Mesothelial cell of epicardium (in vitro differentiated cells): ENCODE results near the gene PAPLN. TPM values are rescaled to one million over a fixed set of nuclear protein-coding genes. Genes with fewer than 3 reads are reported as not detected.

Experiments used
- DNase-seq, 2 experiments: peaks; one replicate each; pipeline ENCODE4 v3.0.0; 2021; ENCODE audit warnings: low spot score in 2 of 2; ENCODE audit not compliant: unreplicated experiment in 2 of 2
- H3K27ac Mint-ChIP-seq: 2 replicates; pipeline ENCODE4 v1.8.0; 2021; ENCODE audit warnings: mixed read lengths
- H3K27me3 Mint-ChIP-seq: 2 replicates; pipeline ENCODE4 v1.8.0; 2021; ENCODE audit warnings: low read depth, mixed read lengths
- H3K36me3 Mint-ChIP-seq: 2 replicates; pipeline ENCODE4 v1.8.0; 2021; ENCODE audit warnings: mixed read lengths
- H3K4me1 Mint-ChIP-seq: 2 replicates; pipeline ENCODE4 v1.8.0; 2021; ENCODE audit warnings: mixed read lengths
- H3K4me3 Mint-ChIP-seq: 2 replicates; pipeline ENCODE4 v1.8.0; 2021; ENCODE audit warnings: mild to moderate bottlenecking, moderate library complexity, mixed read lengths
- H3K9me3 Mint-ChIP-seq: 2 replicates; pipeline ENCODE4 v1.8.0; 2021; ENCODE audit warnings: mixed read lengths
- total RNA-seq: library from RNA; stranded (reverse); gene quantifications from 3 replicates; pipeline ENCODE4 v1.2.1, GENCODE V29; 2021
- TF ChIP-seq, protein P1 (sequence below): fragments of 200-600 bp; sonication (generic); IDR thresholded peaks from one replicate; pipeline ENCODE4 v1.5.0; 2021; ENCODE audit warnings: antibody characterized with exemption; ENCODE audit not compliant: unreplicated experiment

The PAPLN gene
- total RNA-seq, 1 donor from 2014 or later, result 10.6 TPM

DNA sequence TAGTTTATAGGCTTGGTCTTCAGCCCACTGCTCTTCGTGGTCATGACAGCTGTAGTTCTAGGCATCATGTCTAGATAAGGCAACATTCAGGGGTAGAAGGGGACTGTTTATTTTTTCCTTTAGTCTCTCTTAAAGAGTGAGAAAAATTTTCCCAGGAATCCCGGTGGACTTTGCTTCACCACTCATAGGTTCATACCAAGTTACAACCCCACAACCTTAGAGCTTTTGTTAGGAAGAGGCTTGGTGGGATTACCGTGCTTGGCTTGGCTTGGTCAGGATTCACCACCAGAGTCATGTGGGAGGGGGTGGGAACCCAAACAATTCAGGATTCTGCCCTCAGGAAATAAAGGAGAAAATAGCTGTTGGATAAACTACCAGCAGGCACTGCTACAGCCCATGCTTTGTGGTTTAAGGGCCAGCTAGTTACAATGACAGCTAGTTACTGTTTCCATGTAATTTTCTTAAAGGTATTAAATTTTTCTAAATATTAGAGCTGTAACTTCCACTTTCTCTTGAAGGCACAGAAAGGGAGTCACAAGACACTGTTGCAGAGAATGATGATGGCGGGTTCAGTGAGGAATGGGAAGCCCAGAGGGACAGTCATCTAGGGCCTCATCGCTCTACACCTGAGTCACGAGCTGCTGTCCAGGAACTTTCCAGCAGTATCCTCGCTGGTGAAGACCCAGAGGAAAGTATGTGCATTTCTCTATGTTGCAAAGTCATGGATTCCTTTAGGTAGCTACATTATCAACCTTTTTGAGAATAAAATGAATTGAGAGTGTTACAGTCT is 25.9 kb upstream of the PAPLN start:
- Mint-ChIP-seq H3K27ac (no peak overlapping the region), H3K4me3 (no peak overlapping the region), H3K36me3 (peaks cover 51% of the 10 kb centered on the region), H3K9me3 (no peaks in the 10 kb centered on the region), H3K4me1 (no peaks in the 10 kb centered on the region), H3K27me3 (no peaks in the 10 kb centered on the region)
- TF ChIP-seq, protein P1, sequence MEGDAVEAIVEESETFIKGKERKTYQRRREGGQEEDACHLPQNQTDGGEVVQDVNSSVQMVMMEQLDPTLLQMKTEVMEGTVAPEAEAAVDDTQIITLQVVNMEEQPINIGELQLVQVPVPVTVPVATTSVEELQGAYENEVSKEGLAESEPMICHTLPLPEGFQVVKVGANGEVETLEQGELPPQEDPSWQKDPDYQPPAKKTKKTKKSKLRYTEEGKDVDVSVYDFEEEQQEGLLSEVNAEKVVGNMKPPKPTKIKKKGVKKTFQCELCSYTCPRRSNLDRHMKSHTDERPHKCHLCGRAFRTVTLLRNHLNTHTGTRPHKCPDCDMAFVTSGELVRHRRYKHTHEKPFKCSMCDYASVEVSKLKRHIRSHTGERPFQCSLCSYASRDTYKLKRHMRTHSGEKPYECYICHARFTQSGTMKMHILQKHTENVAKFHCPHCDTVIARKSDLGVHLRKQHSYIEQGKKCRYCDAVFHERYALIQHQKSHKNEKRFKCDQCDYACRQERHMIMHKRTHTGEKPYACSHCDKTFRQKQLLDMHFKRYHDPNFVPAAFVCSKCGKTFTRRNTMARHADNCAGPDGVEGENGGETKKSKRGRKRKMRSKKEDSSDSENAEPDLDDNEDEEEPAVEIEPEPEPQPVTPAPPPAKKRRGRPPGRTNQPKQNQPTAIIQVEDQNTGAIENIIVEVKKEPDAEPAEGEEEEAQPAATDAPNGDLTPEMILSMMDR, result no peak
- no peak for DNase-seq

DNA sequence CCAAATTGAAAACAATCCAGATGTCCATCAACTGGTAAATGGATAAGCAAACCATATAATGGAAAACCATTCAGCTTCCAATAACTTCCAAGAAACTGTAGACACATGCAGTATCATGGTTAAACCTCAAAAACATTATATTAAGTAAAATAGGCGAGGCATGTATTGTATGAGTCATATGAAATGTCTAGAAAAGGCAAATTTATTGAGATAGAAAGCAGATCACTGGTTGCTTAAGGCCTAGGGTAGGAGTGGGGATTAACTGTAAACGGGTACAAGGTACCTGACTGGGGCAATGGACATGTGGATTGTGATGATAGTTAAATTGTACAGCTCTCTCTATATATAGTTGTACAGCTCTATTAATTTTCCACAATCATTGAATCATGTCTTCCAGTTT is 21.3 kb upstream of the PAPLN start:
- TF ChIP-seq, protein P1, result no peak
- Mint-ChIP-seq H3K4me1 (no peaks in the 10 kb centered on the region), H3K27ac (no peak overlapping the region), H3K9me3 (no peaks in the 10 kb centered on the region), H3K4me3 (no peak overlapping the region), H3K27me3 (no peaks in the 10 kb centered on the region), H3K36me3 (peaks cover 59% of the 10 kb centered on the region)
- no peak for DNase-seq

DNA sequence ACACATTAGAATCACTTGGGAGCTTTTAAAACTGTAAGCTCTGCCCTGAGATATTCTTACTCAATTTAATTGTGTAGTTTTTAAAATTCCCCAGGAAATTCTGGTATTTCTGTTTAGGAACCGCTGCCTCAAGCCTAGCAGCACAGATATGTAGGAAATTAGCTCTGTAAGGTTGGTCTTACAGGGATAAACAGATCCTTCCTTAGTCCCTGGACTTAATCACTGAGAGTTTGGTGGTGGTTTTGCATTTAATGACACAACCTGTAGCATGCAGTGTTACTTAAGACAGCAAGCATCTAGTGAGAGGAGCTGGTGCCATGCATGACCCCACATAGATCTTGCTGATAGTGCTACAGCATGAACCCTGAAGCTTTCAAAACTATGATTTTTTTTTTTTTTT is 19.9 kb upstream of the PAPLN start:
- no peak overlapping the region for H3K4me3 Mint-ChIP-seq
- no peak for DNase-seq
- H3K36me3 Mint-ChIP-seq, result peaks cover 61% of the 10 kb centered on the region
- TF ChIP-seq, protein P1, result no peak
- no peaks in the 10 kb centered on the region for H3K4me1 Mint-ChIP-seq
- H3K9me3 Mint-ChIP-seq, result no peaks in the 10 kb centered on the region
- H3K27me3 Mint-ChIP-seq, result no peaks in the 10 kb centered on the region
- H3K27ac Mint-ChIP-seq, result no peak overlapping the region

DNA sequence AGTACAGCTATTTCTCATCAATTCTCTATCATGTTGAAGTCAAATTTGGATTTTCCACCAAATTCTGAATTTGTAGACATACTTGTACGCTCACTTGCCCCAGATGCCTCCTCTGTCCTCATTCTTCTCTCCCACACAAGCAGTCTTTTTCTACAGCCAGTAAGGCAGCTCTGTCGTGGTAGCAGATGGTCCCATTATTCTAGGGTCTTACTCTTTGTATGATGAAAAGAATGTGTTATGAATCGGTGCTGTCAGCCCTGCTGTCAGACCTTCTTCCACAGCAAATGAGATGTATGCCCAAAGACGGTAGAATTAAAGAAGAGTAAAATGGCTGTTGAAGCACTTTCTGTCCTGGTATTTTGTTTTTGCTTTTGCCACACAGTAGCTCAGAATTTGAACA is 17.2 kb upstream of the PAPLN start:
- Mint-ChIP-seq H3K27ac (no peak overlapping the region), H3K36me3 (peaks cover 46% of the 10 kb centered on the region), H3K4me3 (no peak overlapping the region), H3K4me1 (no peaks in the 10 kb centered on the region), H3K9me3 (no peaks in the 10 kb centered on the region), H3K27me3 (no peaks in the 10 kb centered on the region)
- TF ChIP-seq, protein P1, result no peak
- no peak for DNase-seq

DNA sequence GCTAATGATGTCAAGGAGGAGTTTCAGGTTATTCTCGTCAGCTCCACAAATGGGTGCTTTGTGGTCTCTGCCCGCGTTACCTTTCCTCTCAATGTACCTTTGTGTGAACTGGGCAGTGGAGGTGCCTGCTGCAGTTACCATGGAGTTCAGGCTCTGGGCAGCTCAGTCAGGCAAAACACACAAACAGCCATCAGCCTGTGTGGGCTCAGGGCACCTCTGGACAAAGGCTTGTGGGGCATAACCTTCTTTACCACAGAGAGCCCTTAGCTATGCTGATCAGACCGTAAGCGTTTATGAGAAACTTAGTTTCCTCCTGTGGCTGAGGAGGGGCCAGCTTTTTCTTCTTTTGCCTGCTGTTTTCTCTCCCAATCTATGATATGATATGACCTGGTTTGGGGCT is 16.7 kb upstream of the PAPLN start:
- Mint-ChIP-seq H3K36me3 (peaks cover 44% of the 10 kb centered on the region), H3K4me1 (no peaks in the 10 kb centered on the region), H3K4me3 (no peak overlapping the region), H3K9me3 (no peaks in the 10 kb centered on the region), H3K27ac (no peak overlapping the region), H3K27me3 (no peaks in the 10 kb centered on the region)
- TF ChIP-seq, protein P1, result no peak
- no peak for DNase-seq
